Gastrocnemius medialis (tissue), 4 donors: ENCODE data around the gene CD38. TPM values are rescaled to one million over a fixed set of nuclear protein-coding genes. Genes with fewer than 3 reads are reported as not detected.

Experiments used
- ATAC-seq, 2 donors: fragments of 150-250 bp; one replicate each; pipeline ENCODE4 v1.9.1; 2016
- DNase-seq, 2 donors: peaks; one replicate each; pipeline ENCODE4 v3.0.0-alpha.2; 2019
- H3K27ac ChIP-seq, 4 donors: fragments of 200-600 bp; sonication (generic); 1 replicate in 1 of 4; 2 replicates in 3 of 4; pipeline ENCODE4 v1.5.1; 2016 to 2018; ENCODE audit warnings: mild to moderate bottlenecking in 2 of 4, moderate library complexity in 1 of 4
- H3K27me3 ChIP-seq, 3 donors: fragments of 200-600 bp; sonication (generic) in 2 of 3; 1 replicate in 1 of 3; 2 replicates in 2 of 3; pipeline versions ENCODE4 v1.5.1 to v1.6.0; 2016 to 2019; ENCODE audit warnings: mild to moderate bottlenecking in 1 of 3, moderate library complexity in 1 of 3
- H3K36me3 ChIP-seq, 2 donors: fragments of 200-600 bp; sonication (generic) in 1 of 2; one replicate each; pipeline ENCODE4 v1.5.1; 2017 to 2018
- H3K4me1 ChIP-seq, 2 donors: fragments of 200-600 bp; sonication (generic) in 1 of 2; one replicate each; pipeline ENCODE4 v1.5.1; 2016 to 2017; ENCODE audit warnings: mild to moderate bottlenecking in 2 of 2
- H3K4me3 ChIP-seq, 4 donors: fragments of 200-600 bp; sonication (generic) in 3 of 4; 1 replicate in 1 of 4; 2 replicates in 3 of 4; pipeline ENCODE4 v1.5.1; 2016 to 2019; ENCODE audit warnings: mild to moderate bottlenecking in 2 of 4
- H3K9me3 ChIP-seq, 3 donors: fragments of 200-600 bp; sonication (generic) in 2 of 3; 1 replicate in 1 of 3; 2 replicates in 2 of 3; pipeline ENCODE4 v1.5.1; 2016 to 2019
- POLR2A ChIP-seq, 2 donors: fragments of 450-650 bp; IDR thresholded peaks; one replicate each; pipeline ENCODE4 v1.6.1; 2017; ENCODE audit warnings: antibody characterized with exemption in 2 of 2, mild to moderate bottlenecking in 2 of 2, moderate library complexity in 2 of 2
- in situ Hi-C, 4 donors: fragments of 200-750 bp; cut with MboI; loops; one replicate each; pipeline versions ENCODE4 v1.15.0 to v1.8.0; 2017; ENCODE audit warnings: low sequenced_read_pairs in 4 of 4
- intact Hi-C: fragments of 100-400 bp; cut with DNase I; formaldehyde crosslinking; loops from one replicate; pipeline ENCODE4 v1.15.1; 2023; ENCODE audit warnings: low total_unique reads
- total RNA-seq, 4 donors: library from RNA; depleted of rRNA; stranded (reverse); fragments of >200 nt; gene quantifications; one replicate each; pipeline versions ENCODE4 v1.1.0 to v1.2.3, GENCODE V29; 2016
- TF ChIP-seq, protein P1 (sequence below), 5 experiments: fragments of 450-650 bp in 3 of 5; fragments of 200-600 bp in 2 of 5; sonication (generic) in 2 of 5; IDR thresholded peaks in 4 of 5; conservative IDR thresholded peaks in 1 of 5; 1 replicate in 4 of 5; 2 replicates in 1 of 5; pipeline ENCODE4 v1.5.1; 2016 to 2019; ENCODE audit warnings: antibody characterized with exemption in 5 of 5, mild to moderate bottlenecking in 3 of 5, moderate library complexity in 3 of 5

The CD38 gene
- total RNA-seq, 4 donors from 2014 or later: 0.73 to 9.0 (median 2.4) TPM

DNA sequence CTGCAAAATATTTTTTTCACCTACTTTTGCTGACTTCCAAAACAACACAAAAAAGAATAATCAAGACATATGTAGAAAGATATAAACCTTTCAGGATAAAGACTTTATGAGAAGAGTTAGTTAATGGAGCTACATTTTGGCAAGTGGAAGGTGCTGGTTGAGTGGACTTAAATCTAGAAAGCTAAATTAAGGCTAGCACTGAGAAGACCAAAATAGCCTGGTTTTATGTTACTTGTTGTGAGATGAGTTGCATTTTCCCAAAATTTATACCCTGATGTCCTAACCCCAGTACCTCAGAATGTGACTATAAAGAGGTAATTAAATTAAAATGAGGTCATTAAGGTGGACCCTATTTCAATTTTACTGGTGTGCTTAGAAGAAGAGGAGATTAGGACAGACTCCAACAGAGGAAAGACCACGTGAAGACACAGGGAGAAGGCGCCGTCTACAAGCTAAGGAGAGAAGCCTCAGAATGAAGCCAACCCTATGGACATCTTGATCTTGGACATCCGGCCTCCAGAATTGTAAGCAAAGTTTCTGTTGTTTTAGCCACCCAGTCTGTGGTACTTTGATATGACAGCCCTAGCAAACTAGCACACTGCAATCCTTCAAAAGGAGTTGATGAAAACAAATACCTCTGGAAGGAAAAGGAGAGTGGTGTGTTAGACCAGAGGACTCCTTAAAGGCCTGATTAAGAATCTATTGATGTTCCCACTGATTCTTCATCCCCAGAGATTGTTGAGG, 93.0 kb downstream of the CD38 start:
- in situ Hi-C loops: no loop called here

DNA sequence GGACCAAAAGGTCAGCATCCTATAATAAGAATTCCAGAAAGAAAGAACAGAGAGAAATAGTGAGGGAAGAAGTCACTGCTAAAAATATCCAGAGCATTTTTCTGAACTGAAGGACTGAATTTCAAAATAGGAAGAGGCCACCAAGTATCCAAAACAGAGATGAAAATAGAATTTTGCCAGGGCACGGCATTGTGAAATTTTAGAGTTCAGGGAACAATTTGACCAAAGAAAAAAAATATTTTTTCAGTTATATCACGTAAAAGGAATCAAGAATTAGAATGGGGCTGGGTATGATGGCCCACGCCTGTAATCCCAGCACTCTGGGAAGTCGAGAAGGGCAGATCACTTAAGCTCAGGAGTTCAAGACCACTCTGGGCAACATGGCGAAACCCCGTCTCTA, 95.0 kb downstream of the CD38 start:
- Histone ChIP-seq H3K4me3 (no peak overlapping the region), H3K36me3 (no peaks in the 10 kb centered on the region), H3K4me1 (peaks cover 4 to 20% of the 10 kb centered on the region in 2 donors), H3K27me3 (no peaks in the 10 kb centered on the region), H3K27ac (peak overlapping the region in 2 of 4 donors; percentile 35 to 40), H3K9me3 (no peaks in the 10 kb centered on the region)
- ATAC-seq (no peak), DNase-seq (no peak)
- TF ChIP-seq, protein P1, sequence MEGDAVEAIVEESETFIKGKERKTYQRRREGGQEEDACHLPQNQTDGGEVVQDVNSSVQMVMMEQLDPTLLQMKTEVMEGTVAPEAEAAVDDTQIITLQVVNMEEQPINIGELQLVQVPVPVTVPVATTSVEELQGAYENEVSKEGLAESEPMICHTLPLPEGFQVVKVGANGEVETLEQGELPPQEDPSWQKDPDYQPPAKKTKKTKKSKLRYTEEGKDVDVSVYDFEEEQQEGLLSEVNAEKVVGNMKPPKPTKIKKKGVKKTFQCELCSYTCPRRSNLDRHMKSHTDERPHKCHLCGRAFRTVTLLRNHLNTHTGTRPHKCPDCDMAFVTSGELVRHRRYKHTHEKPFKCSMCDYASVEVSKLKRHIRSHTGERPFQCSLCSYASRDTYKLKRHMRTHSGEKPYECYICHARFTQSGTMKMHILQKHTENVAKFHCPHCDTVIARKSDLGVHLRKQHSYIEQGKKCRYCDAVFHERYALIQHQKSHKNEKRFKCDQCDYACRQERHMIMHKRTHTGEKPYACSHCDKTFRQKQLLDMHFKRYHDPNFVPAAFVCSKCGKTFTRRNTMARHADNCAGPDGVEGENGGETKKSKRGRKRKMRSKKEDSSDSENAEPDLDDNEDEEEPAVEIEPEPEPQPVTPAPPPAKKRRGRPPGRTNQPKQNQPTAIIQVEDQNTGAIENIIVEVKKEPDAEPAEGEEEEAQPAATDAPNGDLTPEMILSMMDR (IDR thresholded peaks at IDR 0.05 in 4 of 5, conservative IDR thresholded peaks at IDR 0.05 in 1 of 5): no peak
- TF ChIP-seq POLR2A (IDR thresholded peaks at IDR 0.05): no peak
- in situ Hi-C loops: no loop called here
- intact Hi-C loops: no loop called here

More for the DNA sequence above, 93.0 kb downstream of the CD38 start:
- Histone ChIP-seq H3K36me3 (no peaks in the 10 kb centered on the region), H3K9me3 (no peaks in the 10 kb centered on the region), H3K27ac (peak overlapping the region; percentile 2 to 70 (median 34)), H3K4me1 (peaks cover 4 to 20% of the 10 kb centered on the region in 2 donors), H3K4me3 (no peak overlapping the region), H3K27me3 (no peaks in the 10 kb centered on the region)
- intact Hi-C loops: no loop called here
- TF ChIP-seq POLR2A (IDR thresholded peaks at IDR 0.05): no peak
- TF ChIP-seq, protein P1 (IDR thresholded peaks at IDR 0.05 in 4 of 5, conservative IDR thresholded peaks at IDR 0.05 in 1 of 5): no peak
- no peak for DNase-seq
- peak; percentile 75 to 83 for ATAC-seq

DNA sequence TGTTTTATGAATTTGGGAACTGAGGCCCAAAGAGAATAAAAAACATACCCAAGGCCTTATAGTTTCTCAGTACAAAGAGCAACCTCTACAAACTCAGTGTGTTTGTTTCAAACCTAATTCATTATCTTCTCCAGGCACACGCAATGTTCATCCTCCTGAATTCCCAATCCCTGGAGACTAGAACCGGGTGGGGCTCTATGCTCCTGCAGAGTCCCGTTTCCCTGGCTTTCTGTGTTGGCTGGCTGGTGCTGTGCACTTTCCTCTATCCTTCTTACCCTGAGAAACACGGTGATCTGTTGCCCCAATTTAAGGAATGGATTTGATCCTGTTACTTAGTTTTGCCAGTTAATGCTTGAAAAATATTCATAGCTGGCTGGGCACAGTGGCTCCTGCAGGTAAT, 96.5 kb downstream of the CD38 start:
- ATAC-seq (no peak), DNase-seq (peak in 1 of 2 donors; percentile 29)
- H3K27me3 ChIP-seq: no peaks in the 10 kb centered on the region
- no peaks in the 10 kb centered on the region for H3K9me3 ChIP-seq
- intact Hi-C loops (no loop called here), in situ Hi-C loops (no loop called here)
- no peaks in the 10 kb centered on the region for H3K36me3 ChIP-seq
- no peak for TF ChIP-seq POLR2A (IDR thresholded peaks at IDR 0.05)
- TF ChIP-seq, protein P1 (IDR thresholded peaks at IDR 0.05 in 4 of 5, conservative IDR thresholded peaks at IDR 0.05 in 1 of 5): no peak
- H3K27ac ChIP-seq: no peak overlapping the region
- no peak overlapping the region for H3K4me3 ChIP-seq
- peaks cover 4 to 20% of the 10 kb centered on the region in 2 donors for H3K4me1 ChIP-seq

DNA sequence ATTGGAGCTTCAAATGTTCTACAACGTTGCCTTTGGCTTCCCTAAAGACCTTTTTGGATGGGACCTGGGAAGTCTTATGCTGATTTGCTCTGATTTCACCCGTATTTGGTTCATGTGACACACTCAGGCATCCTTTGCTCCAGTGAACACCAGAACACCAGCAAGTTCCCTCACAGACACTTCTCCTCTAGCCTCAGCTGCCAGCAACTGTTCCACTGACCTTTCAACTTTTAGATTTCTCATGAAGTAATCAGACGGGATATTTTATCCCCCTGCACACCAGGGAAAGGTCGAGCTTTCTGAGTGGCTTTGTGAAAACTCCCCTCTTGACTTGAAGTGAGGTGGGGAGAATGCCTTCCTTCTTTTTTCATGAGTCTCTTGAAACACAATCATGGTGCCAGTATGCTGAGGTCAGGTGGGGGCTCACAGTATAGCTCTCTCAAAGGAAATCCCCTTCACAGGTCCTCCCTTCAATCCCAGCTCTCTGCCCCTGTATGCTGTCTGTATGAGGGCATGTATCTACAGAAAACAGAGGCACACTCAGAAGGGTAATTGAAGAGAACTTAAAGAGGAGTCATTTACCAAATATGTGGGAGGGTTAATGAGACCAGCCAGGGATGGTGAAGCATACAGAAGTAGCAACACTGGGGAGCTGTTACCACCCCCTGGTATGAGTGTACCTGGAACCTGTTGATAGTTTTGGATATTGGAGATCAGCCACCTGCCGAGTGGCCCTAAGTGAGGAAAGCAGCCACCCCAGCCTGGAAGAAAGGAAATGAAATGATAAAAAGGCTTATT, 97.7 kb downstream of the CD38 start:
- H3K9me3 ChIP-seq: no peaks in the 10 kb centered on the region
- in situ Hi-C loops: no loop called here
- H3K27me3 ChIP-seq: no peaks in the 10 kb centered on the region
- intact Hi-C loops: no loop called here
- DNase-seq (no peak), ATAC-seq (no peak)
- TF ChIP-seq, protein P1 (IDR thresholded peaks at IDR 0.05 in 4 of 5, conservative IDR thresholded peaks at IDR 0.05 in 1 of 5): no peak
- TF ChIP-seq POLR2A (IDR thresholded peaks at IDR 0.05): no peak
- H3K27ac ChIP-seq: no peak overlapping the region
- peaks cover 4 to 17% of the 10 kb centered on the region in 2 donors for H3K4me1 ChIP-seq
- no peak overlapping the region for H3K4me3 ChIP-seq
- H3K36me3 ChIP-seq: no peaks in the 10 kb centered on the region
